ENCODE results near the gene TRA2A. TPM values are rescaled to one million over a fixed set of nuclear protein-coding genes. Genes with fewer than 3 reads are reported as not detected.
"Not testable (repeated sequence)": the region's sequence is repeated elsewhere in the genome, so short reads cannot be mapped to it uniquely, and the experiment has no call there.

TRA2A gene
- total RNA-seq = 57.1 TPM

DNA sequence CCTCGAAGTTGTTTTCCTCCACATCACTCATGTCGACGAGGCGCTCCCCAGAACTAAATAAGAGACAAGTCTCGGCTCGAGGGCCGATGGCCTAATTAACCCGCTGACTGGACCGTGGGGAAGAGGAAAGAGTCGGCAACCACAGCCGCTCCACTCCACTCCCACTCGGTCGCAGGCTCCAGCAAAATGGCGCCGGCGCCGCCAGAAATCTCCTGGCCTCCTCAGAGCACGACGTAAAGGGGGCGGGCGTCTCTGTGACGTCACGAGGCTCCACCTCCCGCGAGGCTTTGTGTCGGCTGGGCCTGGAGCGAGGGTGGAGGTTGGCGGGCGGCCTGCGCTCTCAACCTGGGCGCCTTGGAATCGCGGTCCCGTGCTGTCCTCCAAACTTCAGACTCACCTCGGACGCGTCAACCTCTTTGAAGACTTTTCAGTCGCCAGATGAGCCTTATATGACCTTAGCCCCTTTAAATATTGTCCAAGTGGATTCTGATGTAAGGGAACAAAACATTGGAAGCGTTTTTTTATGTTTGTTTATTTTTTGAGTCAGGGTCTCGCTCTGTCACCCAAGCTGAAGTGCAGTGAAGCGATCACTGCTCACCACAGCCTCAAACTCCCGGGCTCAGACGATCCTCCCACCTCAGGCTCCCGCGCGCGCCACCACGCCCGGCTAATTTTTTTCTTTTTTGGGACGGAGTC lies at the start of gene TRA2A:
Gene TRA2A, minus strand, starts transcription at position 188 of the 696 bp plus-strand sequence. Its CDS starts 157 bp downstream, at position 31.
- peak; percentile 98 for DNase-seq (ENCODE audit: low spot score)

DNA sequence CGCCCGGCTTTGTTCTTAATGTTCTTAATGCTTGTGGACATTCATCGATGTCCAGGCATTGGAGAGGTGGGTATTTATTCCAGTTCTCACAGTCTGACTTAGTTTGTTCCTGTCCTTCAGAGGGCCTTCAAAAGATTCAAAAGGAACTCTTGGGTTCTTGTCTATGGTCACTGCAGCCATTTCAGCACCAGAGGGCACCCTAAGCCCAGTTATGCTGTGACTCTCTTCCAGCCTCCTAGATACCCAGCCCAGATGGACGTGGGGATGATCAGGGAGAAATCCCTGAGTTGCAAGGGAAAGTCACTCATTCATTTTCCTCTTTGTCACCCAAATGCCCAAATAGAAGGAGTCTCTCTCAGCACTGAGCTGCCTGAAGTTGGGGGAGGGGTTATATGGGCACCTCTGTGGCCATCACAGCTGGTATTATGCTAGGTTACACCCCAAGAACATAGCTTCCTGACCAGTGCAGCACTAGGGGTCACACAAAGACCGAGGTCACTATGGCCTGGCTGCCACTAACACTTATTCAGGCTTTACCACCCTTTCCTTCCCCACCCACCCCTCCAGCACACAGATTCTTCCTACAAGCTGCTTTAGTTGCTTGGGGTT lies 38.9 kb upstream of the TRA2A start:
- peak; percentile 73 for DNase-seq (ENCODE audit: low spot score)

DNA sequence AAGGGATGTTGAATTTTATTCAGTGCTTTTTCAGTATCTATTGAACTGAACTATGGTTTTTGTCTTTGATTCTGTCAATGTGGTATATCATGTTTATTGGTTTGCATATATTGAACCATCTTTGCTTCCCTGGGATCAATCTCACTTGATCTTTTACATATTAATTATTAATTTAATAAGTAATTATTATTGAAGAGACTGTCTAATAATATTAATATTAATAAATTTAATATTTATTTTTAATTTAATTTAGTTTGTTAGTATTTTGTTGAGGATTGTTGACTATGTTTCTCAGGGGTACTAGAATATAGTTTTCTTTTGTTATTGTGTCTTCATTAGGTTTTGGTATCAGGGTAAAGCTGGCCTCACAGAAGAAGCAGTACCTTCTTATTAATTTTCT lies 26.5 kb upstream of the TRA2A start:
- no peak for DNase-seq (ENCODE audit: low spot score)

DNA sequence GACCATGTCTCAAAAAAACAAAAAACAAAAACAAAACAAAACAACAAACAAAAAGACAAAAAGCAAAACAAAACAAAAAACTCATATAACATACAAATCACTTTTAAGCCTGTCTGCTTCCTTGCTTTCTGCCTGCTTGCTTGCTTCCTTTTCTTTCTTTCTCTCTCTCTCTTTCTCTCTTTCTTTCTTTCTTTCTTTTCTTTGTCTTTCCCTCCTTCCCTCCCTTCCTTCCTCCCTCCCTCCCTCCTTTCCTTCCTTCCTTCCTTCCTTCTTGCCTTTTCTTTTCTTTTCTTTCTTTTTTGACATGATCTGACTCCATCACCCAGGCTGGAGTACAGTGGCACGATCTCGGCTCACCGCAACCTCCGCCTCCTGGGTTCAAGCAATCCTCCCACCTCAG lies 15.9 kb upstream of the TRA2A start:
- no peak for DNase-seq (ENCODE audit: low spot score)

DNA sequence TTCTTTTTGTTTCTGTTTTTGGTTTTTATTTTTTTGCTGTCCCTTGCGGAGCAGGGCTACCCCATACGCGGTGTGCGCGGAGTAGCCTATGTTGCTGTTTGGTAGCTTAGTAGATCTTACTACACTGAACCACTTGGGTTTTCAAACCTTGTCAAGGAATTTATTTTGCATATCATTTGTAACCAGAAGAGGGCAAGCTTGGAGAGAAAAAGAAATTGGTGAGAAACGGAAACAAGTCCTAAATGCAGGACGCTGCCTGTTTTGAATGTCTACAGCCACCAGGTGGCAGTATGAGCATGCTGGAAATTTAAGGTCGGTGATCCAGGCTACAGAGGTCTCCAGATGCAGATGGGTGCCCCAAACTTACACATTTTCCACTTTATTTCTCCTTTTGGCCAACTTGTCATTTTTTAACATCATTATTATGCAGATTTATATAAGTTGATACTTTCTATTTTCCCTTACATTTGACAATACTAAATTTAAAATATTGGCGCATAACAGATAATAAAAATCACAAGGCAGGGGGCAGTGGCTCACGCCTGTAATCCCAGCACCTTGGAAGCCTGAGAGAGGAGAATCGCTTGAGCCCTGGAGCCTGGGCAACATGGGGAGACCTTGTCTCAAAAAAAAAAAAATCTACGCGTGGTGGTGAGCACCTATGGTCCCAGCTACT lies 15.3 kb upstream of the TRA2A start:
- DNase-seq (ENCODE audit: low spot score) = peak; percentile 88

DNA sequence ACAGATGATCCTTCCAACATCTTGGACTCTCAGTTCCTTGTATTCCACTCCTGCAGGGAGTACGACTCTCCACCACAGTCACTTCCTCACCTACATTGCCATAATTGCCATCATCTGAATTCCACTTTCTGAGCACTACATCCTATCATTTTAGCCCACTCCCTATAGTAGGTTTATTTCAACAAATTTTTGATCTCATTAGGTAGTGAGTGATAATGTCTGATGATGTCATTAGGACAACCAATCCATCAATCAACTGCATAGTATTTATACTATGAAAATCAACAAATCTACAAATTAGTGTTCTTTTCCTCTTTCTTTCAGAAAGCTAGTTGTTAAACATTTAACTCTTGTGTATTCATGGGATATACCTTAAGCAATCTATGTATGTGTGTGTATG lies 13.7 kb upstream of the TRA2A start:
- no peak for DNase-seq (ENCODE audit: low spot score)

DNA sequence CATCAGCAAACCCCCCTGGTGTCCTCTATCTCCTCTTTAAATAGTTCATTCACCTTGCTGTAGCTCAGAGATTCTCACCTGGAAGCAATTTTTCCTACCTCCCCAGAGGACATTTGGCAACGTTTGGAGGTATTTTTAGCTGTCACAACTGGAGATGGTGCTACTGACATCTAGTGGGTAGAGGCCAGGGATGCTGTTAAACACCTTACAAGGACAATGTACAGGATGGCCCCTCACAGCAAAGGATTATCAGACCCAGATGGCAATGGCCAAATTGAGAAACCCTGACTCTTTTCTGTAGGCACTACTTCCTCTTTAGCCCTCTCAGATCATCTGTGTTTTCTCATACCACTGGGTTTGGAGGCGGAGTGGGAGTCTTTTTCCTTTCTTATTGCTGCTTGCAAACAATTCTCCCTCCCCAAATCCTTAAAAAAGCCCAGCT lies 13.2 kb upstream of the TRA2A start:
- DNase-seq (ENCODE audit: low spot score) = no peak

DNA sequence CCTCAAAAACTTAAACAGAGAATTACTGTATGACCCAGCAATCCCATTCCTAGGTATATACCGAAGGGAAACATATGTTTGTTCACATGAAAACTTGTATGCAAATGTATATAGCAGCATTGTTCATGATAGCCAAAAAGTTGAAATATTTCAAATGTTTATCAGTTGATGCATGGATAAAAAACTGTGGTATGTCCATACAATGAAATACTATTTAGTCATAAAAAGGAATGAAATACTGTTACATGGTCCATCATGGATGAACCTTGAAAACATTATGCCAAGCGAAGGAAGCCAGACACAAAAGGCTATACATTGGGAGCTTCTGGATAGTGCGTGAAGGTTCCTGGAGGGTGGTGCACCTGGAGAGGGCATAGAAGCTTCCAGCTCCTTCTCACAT lies 11.0 kb upstream of the TRA2A start:
- no peak for DNase-seq (ENCODE audit: low spot score)

DNA sequence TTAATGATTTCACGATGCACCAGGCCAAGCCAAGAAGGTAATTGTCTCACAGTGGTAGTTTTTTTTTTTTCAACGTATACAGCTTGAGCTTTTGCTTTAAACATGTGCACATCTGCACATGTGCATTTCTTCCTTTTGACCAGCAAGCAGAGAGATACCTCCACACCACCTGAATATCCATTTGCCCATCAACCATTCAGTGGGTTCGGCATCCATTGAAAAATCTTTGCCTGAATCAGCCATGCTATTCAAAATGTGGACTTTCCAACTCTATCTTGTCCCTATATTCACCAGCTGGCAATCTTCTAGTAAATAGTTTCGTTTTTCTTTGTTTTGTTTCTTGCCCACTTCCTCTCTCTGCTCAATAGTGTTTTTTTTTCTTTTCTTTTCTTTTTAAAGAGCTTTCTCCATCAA lies 7.7 kb upstream of the TRA2A start:
- DNase-seq (ENCODE audit: low spot score) = no peak

DNA sequence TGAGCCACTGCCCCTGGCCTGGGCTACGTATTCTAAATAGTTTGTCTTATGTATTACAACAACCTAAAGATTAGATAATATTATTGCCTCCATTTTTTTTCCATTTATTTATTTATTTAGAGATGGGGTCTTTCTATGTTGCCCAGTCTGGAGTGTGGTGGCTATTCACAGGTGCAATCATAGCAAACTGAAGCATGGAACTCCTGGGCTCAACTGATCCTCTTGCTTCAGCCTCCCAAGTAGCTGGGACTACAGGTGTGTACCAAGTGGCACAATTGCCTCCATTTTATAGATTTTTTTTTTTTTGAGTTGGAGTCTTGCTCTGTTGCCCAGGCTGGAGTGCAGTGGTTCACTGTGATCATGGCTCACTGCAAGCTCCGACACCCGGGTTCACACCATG lies 6.5 kb upstream of the TRA2A start:
- DNase-seq (ENCODE audit: low spot score) = no peak

DNA sequence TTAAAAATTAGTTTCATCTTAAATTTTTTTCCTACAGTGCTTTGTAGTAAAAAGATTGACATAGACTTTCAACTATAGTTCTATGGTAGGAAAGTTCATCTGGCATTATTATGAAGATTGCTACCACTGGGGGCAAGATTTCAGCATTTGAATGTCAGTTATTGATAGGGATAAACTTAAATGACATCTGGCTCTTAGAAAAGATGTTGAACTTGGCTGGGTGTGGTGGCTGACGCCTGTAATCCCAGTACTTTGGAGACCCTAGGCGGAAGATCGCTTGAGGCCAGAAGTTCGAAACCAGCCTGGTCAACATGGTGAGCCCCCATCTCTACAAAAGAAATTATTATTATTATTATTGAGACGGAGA lies 1.4 kb upstream of the TRA2A start:
- no peak for DNase-seq (ENCODE audit: low spot score)

DNA sequence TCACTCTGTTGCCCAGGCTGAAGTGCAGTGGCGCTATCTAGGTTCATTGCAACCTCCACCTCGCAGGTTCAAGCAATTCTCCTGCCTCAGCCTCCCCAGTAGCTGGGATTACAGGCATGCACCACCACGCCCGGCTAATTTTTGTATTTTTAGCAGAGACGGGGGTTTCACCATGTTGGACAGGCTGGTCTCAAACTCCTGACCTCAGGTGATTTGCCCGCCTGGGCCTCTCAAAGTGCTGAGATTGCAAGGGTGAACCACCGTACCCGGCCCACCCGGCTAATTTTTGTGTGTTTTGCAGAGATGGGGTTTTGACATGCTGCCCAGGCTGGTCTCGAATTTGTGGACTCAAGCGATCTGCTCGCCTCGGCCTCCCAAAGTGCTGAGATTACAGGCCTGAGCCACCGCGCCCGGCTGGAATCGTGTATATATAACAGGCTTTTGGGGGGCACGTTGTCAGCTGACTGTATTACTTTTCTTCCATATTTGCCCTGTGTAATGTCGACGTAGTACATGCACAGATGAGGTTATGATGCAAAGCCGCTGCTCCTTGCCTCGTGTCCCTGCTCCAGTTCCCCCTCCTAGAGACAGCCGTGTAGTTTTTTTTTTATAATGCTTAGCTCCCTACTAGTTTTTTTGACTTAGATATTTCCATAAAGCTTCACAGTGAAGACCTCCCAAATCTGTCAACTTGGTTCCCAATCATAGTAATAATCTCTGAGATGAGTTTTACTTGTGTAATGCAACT lies 883 bp upstream of the TRA2A start:
- DNase-seq (ENCODE audit: low spot score) = no peak

DNA sequence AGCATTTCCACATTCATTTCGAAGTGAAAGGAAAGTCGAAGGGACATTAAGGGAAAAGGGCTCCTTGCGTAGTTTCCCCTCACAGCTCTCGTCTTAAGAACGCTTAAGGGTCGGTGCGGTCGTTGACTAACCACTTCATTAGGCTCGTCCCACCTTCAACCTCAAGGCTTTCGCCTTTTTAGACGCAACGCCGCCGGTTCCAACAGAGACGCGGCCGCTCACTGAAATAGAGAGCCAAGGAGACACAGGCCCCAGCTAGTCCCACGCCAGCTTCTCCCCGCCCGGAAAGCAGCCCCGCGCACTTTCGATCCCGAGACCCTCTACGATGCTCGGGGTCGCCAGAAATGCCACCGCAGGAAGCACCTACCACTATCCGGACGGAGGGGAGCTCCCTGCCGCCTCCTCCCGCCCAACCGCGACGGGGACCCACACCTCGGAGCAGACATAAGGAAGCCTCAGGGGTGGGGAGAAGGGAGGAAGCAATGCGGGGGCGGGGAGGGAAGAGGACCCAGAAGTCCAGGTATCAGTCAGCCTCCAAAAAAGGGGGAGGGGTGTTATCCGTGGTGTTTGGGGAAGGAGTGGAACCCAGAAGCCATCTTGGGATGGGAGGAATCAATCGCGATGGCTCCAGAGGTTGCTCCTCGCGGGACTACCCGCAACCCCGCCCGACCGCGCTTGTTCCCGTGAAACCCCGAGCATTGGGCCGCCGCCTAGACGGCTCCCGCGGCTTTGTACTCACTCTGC lies 559 bp downstream of the TRA2A start:
- DNase-seq (ENCODE audit: low spot score) = peak; percentile 34

DNA sequence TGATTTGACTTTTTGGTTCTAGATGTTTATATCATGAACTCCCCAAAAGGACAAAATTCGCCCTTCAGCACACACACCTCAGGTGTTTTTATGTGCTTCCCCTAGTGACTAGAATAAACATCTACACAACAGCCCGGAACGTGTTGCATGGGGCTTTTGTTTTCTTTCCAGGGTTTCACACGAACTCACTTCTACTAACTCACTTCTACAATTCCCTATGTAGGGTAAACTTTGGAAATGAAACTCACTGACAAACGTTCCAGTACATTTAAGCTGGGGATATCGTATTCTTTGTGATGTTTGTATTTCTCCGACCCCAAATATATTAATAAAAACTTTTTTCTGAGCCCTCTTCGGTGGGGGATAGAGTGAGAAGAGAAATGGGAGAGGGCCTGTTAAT lies 1.4 kb downstream of the TRA2A start:
- no peak for DNase-seq (ENCODE audit: low spot score)

DNA sequence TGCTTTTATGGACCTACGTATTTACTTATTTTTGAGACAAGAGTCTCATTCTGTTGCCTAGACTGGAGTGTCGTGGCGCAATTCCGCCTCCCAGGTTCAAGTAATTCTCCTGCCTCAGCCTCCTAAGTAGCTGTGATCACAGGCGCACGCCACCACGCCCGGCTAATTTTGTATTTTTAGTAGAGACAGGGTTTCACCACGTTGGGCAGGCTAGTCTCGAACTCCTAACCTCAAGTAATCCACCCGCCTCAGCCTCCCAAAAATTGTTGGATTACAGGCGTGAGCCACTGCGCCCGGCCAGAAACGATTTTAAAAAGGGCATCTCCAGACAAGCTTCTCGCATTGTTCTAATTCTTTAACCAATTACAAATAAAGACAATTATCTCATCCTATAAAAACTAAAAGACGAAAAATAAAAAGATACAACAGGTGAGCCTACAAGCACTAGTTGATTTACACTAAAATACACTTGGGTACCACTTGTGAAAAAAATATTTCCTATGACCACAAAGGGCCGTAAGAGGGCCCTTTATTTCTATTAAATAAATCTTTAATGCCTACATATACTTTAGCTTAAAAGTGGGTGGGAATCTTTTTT lies 2.4 kb downstream of the TRA2A start:
- no peak for DNase-seq (ENCODE audit: low spot score)

DNA sequence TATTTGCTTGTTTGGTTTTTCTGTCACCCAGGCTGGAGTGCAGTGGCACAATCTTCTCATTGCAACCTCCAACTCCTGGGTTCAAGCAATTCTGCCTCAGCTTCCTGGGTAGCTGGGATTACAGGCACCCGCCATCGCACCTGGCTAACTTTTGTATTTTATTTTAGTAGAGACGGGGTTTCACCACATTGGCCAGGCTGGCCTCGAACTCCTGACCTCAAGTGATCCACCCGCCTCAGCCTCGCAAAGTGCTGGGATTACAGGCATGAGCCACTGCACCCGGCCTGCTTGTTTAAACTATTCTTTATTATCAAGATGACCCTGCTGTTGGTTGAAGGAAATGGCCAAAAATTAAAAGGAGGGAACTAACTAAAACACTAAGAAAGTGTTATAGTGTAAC lies 6.2 kb downstream of the TRA2A start:
- DNase-seq (ENCODE audit: low spot score) = not testable (repeated sequence)

DNA sequence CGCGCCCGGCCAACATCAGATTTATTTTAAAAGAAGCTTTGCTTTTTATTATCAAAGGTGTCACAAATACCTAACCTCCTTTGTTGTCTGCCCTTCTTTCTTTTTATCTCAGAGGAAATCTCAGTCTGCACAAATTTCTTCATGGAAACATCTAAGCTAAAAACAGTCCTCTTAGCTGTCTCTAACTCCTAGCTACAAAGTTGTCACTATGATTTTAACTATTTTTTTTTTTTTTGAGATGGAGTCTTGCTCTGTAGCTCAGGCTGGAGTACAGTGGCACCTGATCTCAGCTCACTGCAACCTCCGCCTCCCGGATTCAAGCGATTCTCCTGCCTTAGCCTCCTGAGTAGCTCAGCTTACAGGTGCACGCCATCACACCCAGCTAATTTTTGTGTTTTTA lies 7.3 kb downstream of the TRA2A start:
- DNase-seq (ENCODE audit: low spot score) = no peak

DNA sequence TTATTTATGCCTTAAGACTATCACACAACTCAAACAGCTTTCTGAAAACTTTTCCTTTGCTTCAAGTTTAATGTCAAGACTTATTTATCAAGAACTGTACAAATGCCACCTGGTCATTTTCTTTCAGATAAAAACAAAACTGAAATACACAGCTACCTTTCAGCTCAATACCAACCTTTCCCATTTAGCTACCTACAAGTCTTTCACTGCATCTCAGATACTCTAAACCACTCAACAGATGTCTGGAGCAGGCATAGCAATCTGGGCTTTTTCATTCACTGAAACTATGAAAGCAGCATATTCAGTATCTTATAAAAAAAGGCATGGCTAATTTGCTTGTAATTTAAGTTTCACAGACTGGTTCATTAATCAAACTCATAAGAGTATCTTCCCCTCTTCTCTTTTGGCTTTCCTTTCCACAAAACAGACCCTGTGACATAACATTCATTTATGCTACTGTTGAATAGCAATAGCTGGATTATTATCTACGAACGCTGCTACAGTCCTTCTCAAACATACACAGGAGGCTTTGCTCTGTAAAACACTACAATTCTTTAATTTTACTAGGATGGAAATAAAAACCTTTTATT lies 8.2 kb downstream of the TRA2A start:
- no peak for DNase-seq (ENCODE audit: low spot score)

DNA sequence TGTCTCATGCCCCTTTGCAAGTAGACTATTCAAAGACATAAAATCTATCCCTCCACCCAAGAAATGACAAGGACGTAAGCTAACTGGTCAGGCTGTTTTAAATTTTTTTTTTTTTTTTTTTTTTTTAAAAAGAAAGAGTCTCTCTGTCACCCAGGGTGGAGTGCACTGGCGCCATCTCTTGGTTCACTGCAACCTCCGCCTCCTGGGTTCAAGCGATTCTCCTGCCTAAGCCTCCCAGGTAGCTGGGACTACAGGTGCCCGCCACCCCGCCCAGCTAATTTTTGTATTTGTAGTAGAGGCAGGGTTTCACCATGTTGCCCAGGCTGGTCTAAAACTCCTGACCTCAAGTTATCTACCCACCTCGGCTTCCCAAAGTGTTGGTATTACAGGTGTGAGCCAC lies 11.2 kb downstream of the TRA2A start:
- no peak for DNase-seq (ENCODE audit: low spot score)

DNA sequence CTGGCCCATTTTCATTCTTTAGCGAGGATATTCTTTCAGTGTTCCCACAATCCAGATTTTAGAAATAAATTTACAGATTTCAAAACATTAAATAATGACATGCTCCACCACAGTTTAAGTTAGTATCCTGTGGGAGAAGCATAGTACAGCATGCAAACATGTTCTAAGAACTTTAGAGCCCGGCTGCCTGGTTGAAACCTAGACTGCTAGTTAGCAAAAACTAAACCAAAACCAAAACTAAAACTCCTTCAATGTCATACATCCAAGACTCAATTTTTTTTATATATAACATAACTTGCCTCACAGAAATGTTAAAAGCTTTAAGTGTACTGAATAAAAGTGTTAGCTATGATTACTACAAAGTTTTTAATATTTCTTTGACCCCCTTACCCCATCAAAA lies 17.0 kb downstream of the TRA2A start:
- no peak for DNase-seq (ENCODE audit: low spot score)

DNA sequence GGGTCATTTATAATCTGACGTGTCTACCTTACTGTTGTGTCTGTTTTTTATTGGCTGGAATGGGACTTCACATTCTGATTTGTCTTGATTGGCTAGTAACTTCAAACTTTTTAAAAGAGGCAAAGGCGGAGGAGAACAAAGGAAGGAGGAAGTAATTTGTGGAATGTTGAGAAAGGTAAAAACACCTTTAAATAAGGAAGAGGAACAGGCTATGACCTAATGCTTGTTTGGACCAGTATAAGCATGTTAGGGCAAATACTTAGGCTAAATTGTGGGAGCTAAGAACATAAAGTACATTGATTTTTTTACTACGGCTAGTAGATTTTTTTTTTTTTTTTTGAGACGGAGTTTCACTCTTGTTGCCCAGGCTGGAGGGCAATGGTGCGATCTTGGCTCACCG lies 18.0 kb downstream of the TRA2A start:
- not testable (repeated sequence) for DNase-seq (ENCODE audit: low spot score)
